Endothelial cell (in vitro differentiated cells): Measurements from ENCODE around the gene TEDDM1. TPM values are rescaled to one million over a fixed set of nuclear protein-coding genes. Genes with fewer than 3 reads are reported as not detected.

Source experiments
- DNase-seq: peaks from one replicate; pipeline ENCODE4 v3.0.0; 2021; ENCODE audit warnings: low spot score
- H3K27ac Mint-ChIP-seq: one replicate; pipeline ENCODE4 v1.8.0; 2021; ENCODE audit warnings: mixed read lengths, inconsistent platforms; ENCODE audit not compliant: unreplicated experiment
- H3K27me3 Mint-ChIP-seq: one replicate; pipeline ENCODE4 v1.8.0; 2021; ENCODE audit warnings: mild to moderate bottlenecking, moderate library complexity, mixed read lengths, inconsistent platforms; ENCODE audit not compliant: unreplicated experiment
- H3K36me3 Mint-ChIP-seq: one replicate; pipeline ENCODE4 v1.8.0; 2021; ENCODE audit warnings: mild to moderate bottlenecking, low read depth, mixed read lengths, inconsistent platforms; ENCODE audit not compliant: unreplicated experiment
- H3K4me1 Mint-ChIP-seq: one replicate; pipeline ENCODE4 v1.8.0; 2021; ENCODE audit warnings: mild to moderate bottlenecking, mixed read lengths, inconsistent platforms; ENCODE audit not compliant: unreplicated experiment
- H3K4me3 Mint-ChIP-seq: one replicate; pipeline ENCODE4 v1.8.0; 2021; ENCODE audit warnings: mild to moderate bottlenecking, mixed read lengths, inconsistent platforms; ENCODE audit not compliant: unreplicated experiment
- H3K9me3 Mint-ChIP-seq: one replicate; pipeline ENCODE4 v1.8.0; 2021; ENCODE audit warnings: mixed read lengths, inconsistent platforms; ENCODE audit not compliant: unreplicated experiment
- CTCF ChIP-seq: fragments of 200-600 bp; sonication (generic); IDR thresholded peaks from one replicate; pipeline ENCODE4 v1.5.0; 2021; ENCODE audit warnings: antibody characterized with exemption; ENCODE audit not compliant: unreplicated experiment
- total RNA-seq: library from RNA; stranded (reverse); fragmentation: NEBNext Ultra II Directional; extraction: Animal tissue kit (Norgen Biotek cat#: 25700); gene quantifications from one replicate; pipeline ENCODE4 v1.2.1, GENCODE V29; 2021; ENCODE audit not compliant: unreplicated experiment

TEDDM1 gene
- total RNA-seq, 1 donor from 2014 or later, result not detected

GRCh38 chr1:182431278-182431677 is 30.8 kb upstream of the TEDDM1 start:
- H3K27me3 Mint-ChIP-seq, result peaks cover 2% of the 10 kb centered on the region
- no peak for TF ChIP-seq CTCF
- no peaks in the 10 kb centered on the region for H3K36me3 Mint-ChIP-seq
- DNase-seq, result no peak
- no peaks in the 10 kb centered on the region for H3K9me3 Mint-ChIP-seq
- H3K27ac Mint-ChIP-seq, result no peak overlapping the region
- no peaks in the 10 kb centered on the region for H3K4me1 Mint-ChIP-seq
- no peak overlapping the region for H3K4me3 Mint-ChIP-seq

GRCh38 chr1:182430263-182431068 is 30.0 kb upstream of the TEDDM1 start:
- Mint-ChIP-seq H3K36me3 (no peaks in the 10 kb centered on the region), H3K9me3 (no peaks in the 10 kb centered on the region), H3K27ac (no peak overlapping the region), H3K4me1 (no peaks in the 10 kb centered on the region), H3K27me3 (peaks cover 2% of the 10 kb centered on the region), H3K4me3 (no peak overlapping the region)
- no peak for TF ChIP-seq CTCF
- DNase-seq, result no peak

- no peak overlapping the region for H3K4me3 Mint-ChIP-seq
- no peaks in the 10 kb centered on the region for H3K9me3 Mint-ChIP-seq
- H3K36me3 Mint-ChIP-seq, result no peaks in the 10 kb centered on the region
- no peak for DNase-seq
- no peak for TF ChIP-seq CTCF
- peaks cover 2% of the 10 kb centered on the region for H3K27me3 Mint-ChIP-seq
- H3K4me1 Mint-ChIP-seq, result no peaks in the 10 kb centered on the region
- no peak overlapping the region for H3K27ac Mint-ChIP-seq
Measured at GRCh38 chr1:182428043-182428442, 27.6 kb upstream of the TEDDM1 start.

GRCh38 chr1:182426442-182427430 is 26.3 kb upstream of the TEDDM1 start:
- Mint-ChIP-seq H3K9me3 (no peaks in the 10 kb centered on the region), H3K36me3 (no peaks in the 10 kb centered on the region), H3K27me3 (no peaks in the 10 kb centered on the region), H3K4me3 (no peak overlapping the region), H3K4me1 (no peaks in the 10 kb centered on the region), H3K27ac (no peak overlapping the region)
- no peak for DNase-seq
- no peak for TF ChIP-seq CTCF
